ENCODE data around the gene CTBP2. TPM values are rescaled to one million over a fixed set of nuclear protein-coding genes. Genes with fewer than 3 reads are reported as not detected.

The CTBP2 gene
- total RNA-seq, 1 donor from 2014 or later: 55.2 TPM

- Histone ChIP-seq H3K27ac (no peak overlapping the region), H3K79me2 (ENCODE audit: low read depth) (peaks cover 100% of the 10 kb centered on the region), H3K4me3 (no peak overlapping the region), H3K9ac (no peak overlapping the region), H3K36me3 (no peaks in the 10 kb centered on the region), H3F3A (ENCODE audit: low read depth) (no peaks in the 10 kb centered on the region), H4K20me1 (ENCODE audit: low read depth) (peaks cover 96% of the 10 kb centered on the region), H3K4me1 (no peaks in the 10 kb centered on the region), H3K9me3 (ENCODE audit: low read depth) (no peaks in the 10 kb centered on the region), H2AFZ (replicated peaks) (no peak overlapping the region), H3K27me3 (no peaks in the 10 kb centered on the region), H3K4me2 (no peak overlapping the region)
- H3K27me3 Mint-ChIP-seq (ENCODE audit: insufficient read depth, low read depth): no peaks in the 10 kb centered on the region
- TF ChIP-seq EZH2 (IDR thresholded peaks at IDR 0.05): no peak
- TF ChIP-seq, protein P1, sequence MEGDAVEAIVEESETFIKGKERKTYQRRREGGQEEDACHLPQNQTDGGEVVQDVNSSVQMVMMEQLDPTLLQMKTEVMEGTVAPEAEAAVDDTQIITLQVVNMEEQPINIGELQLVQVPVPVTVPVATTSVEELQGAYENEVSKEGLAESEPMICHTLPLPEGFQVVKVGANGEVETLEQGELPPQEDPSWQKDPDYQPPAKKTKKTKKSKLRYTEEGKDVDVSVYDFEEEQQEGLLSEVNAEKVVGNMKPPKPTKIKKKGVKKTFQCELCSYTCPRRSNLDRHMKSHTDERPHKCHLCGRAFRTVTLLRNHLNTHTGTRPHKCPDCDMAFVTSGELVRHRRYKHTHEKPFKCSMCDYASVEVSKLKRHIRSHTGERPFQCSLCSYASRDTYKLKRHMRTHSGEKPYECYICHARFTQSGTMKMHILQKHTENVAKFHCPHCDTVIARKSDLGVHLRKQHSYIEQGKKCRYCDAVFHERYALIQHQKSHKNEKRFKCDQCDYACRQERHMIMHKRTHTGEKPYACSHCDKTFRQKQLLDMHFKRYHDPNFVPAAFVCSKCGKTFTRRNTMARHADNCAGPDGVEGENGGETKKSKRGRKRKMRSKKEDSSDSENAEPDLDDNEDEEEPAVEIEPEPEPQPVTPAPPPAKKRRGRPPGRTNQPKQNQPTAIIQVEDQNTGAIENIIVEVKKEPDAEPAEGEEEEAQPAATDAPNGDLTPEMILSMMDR (IDR thresholded peaks at IDR 0.05): no peak
- no peak for TF ChIP-seq EZH2phosphoT487 (IDR thresholded peaks at IDR 0.05)
- peaks cover 13% of the 10 kb centered on the region for H3K36me3 Mint-ChIP-seq
- H3K9me3 Mint-ChIP-seq: no peaks in the 10 kb centered on the region
- H3K4me3 Mint-ChIP-seq: no peak overlapping the region
- peaks cover 19% of the 10 kb centered on the region for H3K4me1 Mint-ChIP-seq
- DNase-seq (ENCODE audit: low spot score): no peak
- H3K27ac Mint-ChIP-seq: peak overlapping the region; percentile 17
Observed at GRCh38 chr10:125066764-125067450, 93.5 kb downstream of the CTBP2 start.

GRCh38 chr10:125064681-125065492, 95.5 kb downstream of the CTBP2 start:
- no peak overlapping the region for H2AFZ ChIP-seq (replicated peaks)
- H3K27me3 Mint-ChIP-seq (ENCODE audit: insufficient read depth, low read depth): no peaks in the 10 kb centered on the region
- H3K79me2 ChIP-seq (ENCODE audit: low read depth): peaks cover 100% of the 10 kb centered on the region
- DNase-seq (ENCODE audit: low spot score): no peak
- H3K9me3 Mint-ChIP-seq: peaks cover under 1% of the 10 kb centered on the region
- H3K4me3 ChIP-seq: no peak overlapping the region
- H3K27ac ChIP-seq: no peak overlapping the region
- peaks cover under 1% of the 10 kb centered on the region for H3F3A ChIP-seq (ENCODE audit: low read depth)
- no peak overlapping the region for H3K4me3 Mint-ChIP-seq
- no peak overlapping the region for H3K4me2 ChIP-seq
- H4K20me1 ChIP-seq (ENCODE audit: low read depth): peaks cover 99% of the 10 kb centered on the region
- no peaks in the 10 kb centered on the region for H3K27me3 ChIP-seq
- H3K36me3 ChIP-seq: no peaks in the 10 kb centered on the region
- H3K27ac Mint-ChIP-seq: peak overlapping the region; percentile 11
- no peak overlapping the region for H3K9ac ChIP-seq
- H3K36me3 Mint-ChIP-seq: peaks cover 17% of the 10 kb centered on the region
- H3K9me3 ChIP-seq (ENCODE audit: low read depth): no peaks in the 10 kb centered on the region
- H3K4me1 Mint-ChIP-seq: peaks cover 39% of the 10 kb centered on the region
- TF ChIP-seq EZH2 (IDR thresholded peaks at IDR 0.05) (no peak), EZH2phosphoT487 (IDR thresholded peaks at IDR 0.05) (no peak)
- TF ChIP-seq, protein P1 (IDR thresholded peaks at IDR 0.05): no peak
- peaks cover 14% of the 10 kb centered on the region for H3K4me1 ChIP-seq

GRCh38 chr10:125063256-125063925, 97.0 kb downstream of the CTBP2 start:
- TF ChIP-seq EZH2phosphoT487 (IDR thresholded peaks at IDR 0.05) (no peak), EZH2 (IDR thresholded peaks at IDR 0.05) (no peak)
- TF ChIP-seq, protein P1 (IDR thresholded peaks at IDR 0.05): no peak
- H3K4me2 ChIP-seq: no peak overlapping the region
- no peak for DNase-seq (ENCODE audit: low spot score)
- no peaks in the 10 kb centered on the region for H3K9me3 ChIP-seq (ENCODE audit: low read depth)
- H3K27me3 ChIP-seq: no peaks in the 10 kb centered on the region
- Mint-ChIP-seq H3K4me1 (peaks cover 54% of the 10 kb centered on the region), H3K9me3 (peaks cover 2% of the 10 kb centered on the region), H3K36me3 (peaks cover 23% of the 10 kb centered on the region), H3K27me3 (ENCODE audit: insufficient read depth, low read depth) (peaks cover 3% of the 10 kb centered on the region), H3K27ac (no peak overlapping the region), H3K4me3 (no peak overlapping the region)
- no peak overlapping the region for H3K9ac ChIP-seq
- H4K20me1 ChIP-seq (ENCODE audit: low read depth): peaks cover 100% of the 10 kb centered on the region
- no peak overlapping the region for H2AFZ ChIP-seq (replicated peaks)
- H3K79me2 ChIP-seq (ENCODE audit: low read depth): peaks cover 100% of the 10 kb centered on the region
- H3K4me3 ChIP-seq: no peak overlapping the region
- H3K4me1 ChIP-seq: peaks cover 28% of the 10 kb centered on the region
- H3F3A ChIP-seq (ENCODE audit: low read depth): peaks cover 16% of the 10 kb centered on the region
- no peak overlapping the region for H3K27ac ChIP-seq
- H3K36me3 ChIP-seq: no peaks in the 10 kb centered on the region

Measured in neural progenitor cell (in vitro differentiated cells).